ENCODE data around the gene CFB.

DNA sequence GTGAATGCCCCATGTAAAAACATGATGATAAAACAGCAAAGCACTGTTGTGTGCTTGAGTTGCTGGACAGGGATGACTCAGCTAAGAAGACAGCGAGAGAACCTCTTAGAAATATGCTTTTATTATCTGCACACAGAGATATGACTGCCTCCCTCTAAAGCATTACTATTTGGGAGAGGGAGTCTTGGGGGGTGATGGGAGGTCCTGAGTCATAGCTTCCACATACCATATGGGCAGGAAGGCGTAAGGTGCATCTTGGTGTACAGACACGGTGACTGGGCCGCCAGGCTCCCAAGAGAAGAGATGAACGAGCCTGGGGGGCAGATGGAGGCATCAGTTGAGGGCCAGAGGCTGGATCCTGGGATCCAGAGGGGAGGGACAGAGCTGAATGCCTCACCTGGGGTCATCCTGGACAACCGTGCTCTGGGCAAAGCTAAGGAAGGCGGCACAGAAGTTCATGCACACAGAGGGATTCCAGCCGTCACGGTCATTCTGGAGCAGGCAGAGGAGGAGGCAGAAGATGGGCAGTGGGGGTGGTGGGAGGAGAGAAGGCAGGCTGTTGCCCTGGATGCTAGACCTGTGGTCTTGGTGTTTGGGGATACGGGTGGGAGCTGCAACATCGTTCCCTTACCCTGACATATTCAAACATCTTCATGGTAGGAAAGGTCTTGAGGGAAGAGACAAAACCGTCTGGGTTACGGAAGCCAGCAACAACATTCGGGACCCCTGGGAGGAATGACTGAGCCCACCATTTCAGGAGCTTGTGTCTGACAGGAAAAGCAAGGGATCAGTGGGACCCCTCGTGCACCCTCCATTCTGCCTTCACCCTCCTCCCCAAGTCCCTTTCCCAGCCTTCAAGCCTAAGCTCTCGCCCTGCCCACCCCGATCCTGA lies 24.1 kb downstream of the CFB start:
- TF ChIP-seq CEBPB (IDR thresholded peaks at IDR 0.05) (no peak), CREB1 (IDR thresholded peaks at IDR 0.05; ENCODE audit: low read depth) (no peak), EP300 (IDR thresholded peaks at IDR 0.05; ENCODE audit: borderline replicate concordance) (no peak), RAD21 (IDR thresholded peaks at IDR 0.05; ENCODE audit: low read depth) (no peak)
